GM12878 (cell line): ENCODE data around the gene PKP3. TPM values are rescaled to one million over a fixed set of nuclear protein-coding genes. Genes with fewer than 3 reads are reported as not detected.
A peak's percentile ranks its signal among the peaks of the same experiment; 100 is the strongest.

Source experiments
- ATAC-seq: fragments of 200-7000 bp; cut with Tn5 transposase; 3 replicates; pipeline ENCODE4 v1.9.1; 2020; ENCODE audit warnings: mild to moderate bottlenecking, moderate library complexity
- Bru-seq: library from RNA; stranded (reverse); fragments of 400-500 nt; gene quantifications from one replicate; lab custom pipeline; 2021; lab: Mats Ljungman, UMichigan
- BruChase-seq, 2 experiments: library from RNA; stranded (reverse); fragments of 400-500 nt; gene quantifications; one replicate each; lab custom pipeline; 2021; lab: Mats Ljungman, UMichigan
- BruUV-seq: library from RNA; stranded (reverse); fragments of 400-500 nt; replicated peaks from 2 replicates; lab custom pipeline; 2021; lab: Mats Ljungman, UMichigan
- CTCF ChIA-PET: fragments of 300-600 bp; sonication (Branson Sonifier 250); formaldehyde crosslinking; extraction: SDS; loops from one replicate; lab custom pipeline; 2021; ENCODE audit warnings: inconsistent platforms; lab: Yijun Ruan, JAX
- POLR2A ChIA-PET: fragments of 350-600 bp; formaldehyde crosslinking; extraction: SDS; loops from one replicate; lab custom pipeline; 2021; ENCODE audit warnings: inconsistent platforms; lab: Charles Lee
- RAD21 ChIA-PET: fragments of 300-600 bp; sonication (Branson Sonifier 250); formaldehyde crosslinking; loops from one replicate; lab custom pipeline; 2023; ENCODE audit warnings: antibody characterized with exemption; ENCODE audit not compliant: unreplicated experiment; lab: Charles Lee
- SMC1A ChIA-PET: fragments of 300-600 bp; sonication (Branson Sonifier 250); formaldehyde crosslinking; loops from one replicate; lab custom pipeline; 2023; ENCODE audit not compliant: unreplicated experiment, uncharacterized antibody; lab: Charles Lee
- DNase-seq: peaks from one replicate; pipeline ENCODE4 v3.0.0-alpha.2; 2011; ENCODE audit warnings: low read depth, low spot score
- FAIRE-seq: peaks from 3 replicates; lab custom pipeline; 2011; peaks lifted over from hg19 to GRCh38; lab: Jason Lieb, UNC
- H2AFZ ChIP-seq: 2 replicates; pipeline ENCODE4 v1.6.0; 2011; ENCODE audit warnings: low read depth, low read length, control low read depth; ENCODE audit not compliant: control insufficient read depth
- H3K27ac ChIP-seq: 2 replicates; pipeline ENCODE4 v1.5.1; 2011; ENCODE audit warnings: control low read depth; ENCODE audit not compliant: control insufficient read depth, insufficient read depth
- H3K27me3 ChIP-seq, 2 experiments: replicated peaks in 1 of 2; 2 replicates each; pipeline versions ENCODE4 v1.6.0 to v1.6.1; 2011; ENCODE audit warnings: low read length in 1 of 2; ENCODE audit not compliant: control insufficient read depth in 2 of 2, insufficient read depth in 2 of 2
- H3K36me3 ChIP-seq, 2 experiments: 2 replicates each; pipeline ENCODE4 v1.5.1; 2011; ENCODE audit warnings: low read length in 1 of 2; ENCODE audit not compliant: control insufficient read depth in 2 of 2, insufficient read depth in 2 of 2
- H3K4me1 ChIP-seq: 2 replicates; pipeline ENCODE4 v1.6.1; 2011; ENCODE audit warnings: mild to moderate bottlenecking, low read length, moderate library complexity, mixed read lengths; ENCODE audit not compliant: control insufficient read depth, insufficient read depth
- H3K4me2 ChIP-seq: 2 replicates; pipeline ENCODE4 v1.6.0; 2011; ENCODE audit warnings: control low read depth; ENCODE audit not compliant: control insufficient read depth, insufficient read depth
- H3K4me3 ChIP-seq: fragments of 200-600 bp; sonication (generic); 2 replicates; pipeline ENCODE4 v1.5.1; 2016
- H3K79me2 ChIP-seq: 2 replicates; pipeline ENCODE4 v1.6.0; 2011; ENCODE audit warnings: low read length; ENCODE audit not compliant: control insufficient read depth, insufficient read depth
- H3K9ac ChIP-seq: 2 replicates; pipeline ENCODE4 v1.8.0; 2011; ENCODE audit warnings: low read length, control low read depth, mixed read lengths; ENCODE audit not compliant: control insufficient read depth, insufficient read depth
- H3K9me3 ChIP-seq: replicated peaks from 3 replicates; pipeline ENCODE4 v1.5.1; 2011; ENCODE audit warnings: mild to moderate bottlenecking, low read length; ENCODE audit not compliant: control insufficient read depth, insufficient read depth
- H4K20me1 ChIP-seq: 2 replicates; pipeline ENCODE4 v1.6.0; 2011; ENCODE audit not compliant: control insufficient read depth, insufficient read depth
- BHLHE40 ChIP-seq, 2 experiments: fragments of 450-650 bp in 1 of 2; IDR thresholded peaks; 2 replicates each; pipeline ENCODE4 v1.6.1; 2011 to 2017; ENCODE audit warnings: low read depth in 2 of 2, borderline replicate concordance in 1 of 2, improper control_type of control experiment in 1 of 2, low read length in 1 of 2, mild to moderate bottlenecking in 1 of 2
- NFIC ChIP-seq: IDR thresholded peaks from 2 replicates; pipeline ENCODE4 v1.6.1; 2012; ENCODE audit warnings: low read depth, mild to moderate bottlenecking, inconsistent platforms, low read length, moderate library complexity
- PAX8 ChIP-seq: fragments of 450-650 bp; IDR thresholded peaks from 2 replicates; pipeline ENCODE4 v1.6.1; 2017; ENCODE audit warnings: mild to moderate bottlenecking, moderate library complexity
- RFX5 ChIP-seq: IDR thresholded peaks from 2 replicates; pipeline ENCODE4 v1.6.1; 2011; ENCODE audit warnings: low read depth, low read length, improper control_type of control experiment
- SIN3A ChIP-seq: IDR thresholded peaks from 2 replicates; pipeline ENCODE4 v1.6.1; 2012; ENCODE audit warnings: low read depth, low read length, improper control_type of control experiment
- ZBTB33 ChIP-seq: fragments of 450-650 bp; IDR thresholded peaks from 2 replicates; pipeline ENCODE4 v1.6.1; 2017; ENCODE audit warnings: mild to moderate bottlenecking
- WGBS: methylation state at CpG from one replicate; pipeline ENCODE4 v1.1.6; 2016; ENCODE audit warnings: low lambda C conversion rate; ENCODE audit not compliant: insufficient replicate concordance, insufficient coverage; ENCODE audit errors: missing lambda C conversion rate; 5-methylcytosine and 5-hydroxymethylcytosine counted together
- in situ Hi-C: fragments of 300-500 bp; cut with MboI; formaldehyde crosslinking; loops from 9 replicates; pipeline ENCODE4 v1.14.3; 2018; ENCODE audit warnings: mixed read lengths
- intact Hi-C: fragments of 100-400 bp; cut with micrococcal nuclease; formaldehyde crosslinking; loops from one replicate; pipeline ENCODE4 v1.14.2; 2022; ENCODE audit not compliant: unreplicated experiment
- long read RNA-seq, 2 experiments: library from polyadenylated mRNA; unstranded; transcript quantifications; one replicate each; pipeline ENCODE4 v2.0.0, GENCODE V29; 2019 to 2020
- polyA minus RNA-seq, 3 experiments: library from RNA; depleted of rRNA, polyadenylated mRNA; stranded (reverse); fragments of >200 nt; gene quantifications; 2 replicates each; pipeline ENCODE4 v1.2.3, GENCODE V29; 2011
- polyA plus RNA-seq, 11 experiments: library from polyadenylated mRNA; depleted of rRNA in 4 of 11; unstranded in 6 of 11; stranded (reverse) in 5 of 11; fragments of >200 nt; fragmentation: Nextera tagmentation in 4 of 11; fragmentation: Illumina TruSeq in 1 of 11; extraction: Ambion mirVana in 4 of 11; extraction: Trizol in 1 of 11; gene quantifications; 1 replicate in 1 of 11; 2 replicates in 10 of 11; pipeline versions ENCODE4 v1.2.1 to v1.2.3, GENCODE V29; 2011 to 2016; ENCODE audit warnings: inconsistent platforms in 2 of 11, missing spikeins in 2 of 11, low read depth in 1 of 11
- total RNA-seq, 4 experiments: library from RNA; depleted of rRNA in 3 of 4; stranded (reverse); fragments of >200 nt in 3 of 4; fragmentation: Illumina TruSeq in 1 of 4; extraction: Trizol in 1 of 4; gene quantifications; 2 replicates each; pipeline versions ENCODE4 v1.2.1 to v1.2.3, GENCODE V29; 2013 to 2021

Gene PKP3
- not detected in 2 replicates for total RNA-seq (2013; cell fraction: nucleolus; rRNA removed)
- total RNA-seq (2014; rRNA removed) (not detected in 2 replicates), total RNA-seq (2014; rRNA removed; fragmentation: Illumina TruSeq; extraction: Trizol) (not detected in 2 replicates), total RNA-seq (2021) (0.37 and 0.90 TPM in 2 replicates), polyA plus RNA-seq (2011; rRNA removed) (not detected in 2 replicates), polyA plus RNA-seq (2014; fragmentation: Illumina TruSeq; extraction: Trizol) (not detected in 2 replicates), polyA plus RNA-seq (2014; fragmentation: Nextera tagmentation; extraction: Ambion mirVana) (not detected), polyA plus RNA-seq (2014; rRNA removed) (0.23 and 0.45 TPM in 2 replicates), polyA plus RNA-seq (2016; fragmentation: Nextera tagmentation; extraction: Ambion mirVana) (not detected), polyA minus RNA-seq (2011; rRNA and poly(A)+ RNA removed) (not detected in 2 replicates), Bru-seq, nascent RNA (not detected), BruChase-seq, experiment 1, labeled RNA remaining after a 6-hour chase (percentile 8 among the genes with signal in this experiment), BruChase-seq, experiment 2, labeled RNA remaining after a 2-hour chase (not detected)
- not detected for polyA plus RNA-seq (2011; ENCODE audit: low read depth)
- 0.05 TPM in 1 of 2 replicates, not detected in the other for polyA plus RNA-seq (2011; cell fraction: cytosol; rRNA removed)
- 0.09 and 0.34 TPM in 2 replicates for polyA plus RNA-seq (2011; cell fraction: nucleus; rRNA removed)
- polyA plus RNA-seq (2012) = not detected in 2 replicates
- polyA minus RNA-seq (2011; cell fraction: cytosol; rRNA and poly(A)+ RNA removed) = 1.5 and 2.1 TPM in 2 replicates
- polyA minus RNA-seq (2011; cell fraction: nucleus; rRNA and poly(A)+ RNA removed) = 0.12 and 1.2 TPM in 2 replicates
- long read RNA-seq, experiment 1 = 0 reads
- long read RNA-seq, experiment 2 = 0 reads

- no peaks in the 10 kb centered on the region for H3K79me2 ChIP-seq
- no peaks in the 10 kb centered on the region for H3K27me3 ChIP-seq
- RAD21 ChIA-PET = no interaction called here
- no peaks in the 10 kb centered on the region; the same call in 2 of the 3 replicates for H3K9me3 ChIP-seq
- POLR2A ChIA-PET = no interaction called here
- SMC1A ChIA-PET = no interaction called here
- intact Hi-C loops (no loop called here), in situ Hi-C loops (no loop called here)
- no peak within 1 kb of the TSS for H3K4me3 ChIP-seq
- H4K20me1 ChIP-seq = no peaks in the 10 kb centered on the region
- H3K27ac ChIP-seq = no peak within 1 kb of the TSS
- H3K4me1 ChIP-seq = no peaks in the 10 kb centered on the region
- H3K4me2 ChIP-seq = no peak within 1 kb of the TSS
- no peak for FAIRE-seq
- ATAC-seq = no peak
- CTCF ChIA-PET = no interaction called here
- no peak for DNase-seq
- no peak within 1 kb of the TSS for H3K9ac ChIP-seq
- no TSS peak for BruUV-seq
- WGBS = 64% methylated on average over 45 of the region's 57 CpGs
- H3K36me3 ChIP-seq = no peaks in the 10 kb centered on the region
- H2AFZ ChIP-seq = no peak within 1 kb of the TSS
- TF ChIP-seq SIN3A = no peak
- no peak for TF ChIP-seq RFX5
- no peak for TF ChIP-seq NFIC
- no peak for TF ChIP-seq BHLHE40 (IDR thresholded peaks at IDR 0.05; ENCODE audit: borderline replicate concordance in 1 of 2, low read depth in 2 of 2, low read length in 1 of 2)
- TF ChIP-seq ZBTB33 = no peak
- TF ChIP-seq PAX8 = no peak
These were observed at the start of gene PKP3 for GRCh38 chr11:394034-394857. PKP3 (plus strand) TSS chr11:394209; CDS start chr11:394293, 84 bp downstream.
